ENCODE results near the gene MBOAT1. TPM values are rescaled to one million over a fixed set of nuclear protein-coding genes. Genes with fewer than 3 reads are reported as not detected.
"Not testable (repeated sequence)": the region's sequence is repeated elsewhere in the genome, so short reads cannot be mapped to it uniquely, and the experiment has no call there.

MBOAT1 gene
- total RNA-seq, 8 experiments from 2014 or later: 0.46 to 3.6 (median 1.4) TPM

DNA sequence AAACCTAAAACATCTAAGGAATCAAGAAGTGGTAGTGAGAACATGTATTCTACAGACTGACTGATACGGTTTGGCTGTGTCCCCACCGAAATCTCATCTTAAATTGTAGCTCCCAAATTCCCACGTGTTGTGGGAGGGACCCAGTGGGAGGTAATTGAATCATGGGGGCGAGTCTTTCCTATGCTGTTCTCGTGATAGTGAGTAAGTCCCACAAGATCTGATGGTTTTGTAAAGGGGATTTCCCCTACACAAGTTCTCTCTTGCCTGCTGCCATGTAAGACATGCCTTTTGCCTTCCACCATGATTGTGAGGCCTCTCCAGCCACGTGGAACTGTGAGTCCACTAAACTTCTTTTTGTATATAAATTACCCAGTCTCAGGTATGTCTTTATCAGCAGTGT lies 65.4 kb downstream of the MBOAT1 start:
- in situ Hi-C loops (cut with MboI; ENCODE audit: low pct_unique_long_range_greater_than_20kb in 2 of 9, low sequenced_read_pairs in 9 of 9, unreplicated experiment in 9 of 9); H3K27ac ChIP-seq; H3K4me3 ChIP-seq; H3K4me1 ChIP-seq (replicated peaks in 1 of 2); ATAC-seq (replicated peaks in 6 of 8): not testable (repeated sequence)
- 33 to 80% (median 67%) methylated on average over 1 to 4 of the region's 6 CpGs; no CpG with 5 or more reads in 3 of the 10 experiments for WGBS, 10 experiments

DNA sequence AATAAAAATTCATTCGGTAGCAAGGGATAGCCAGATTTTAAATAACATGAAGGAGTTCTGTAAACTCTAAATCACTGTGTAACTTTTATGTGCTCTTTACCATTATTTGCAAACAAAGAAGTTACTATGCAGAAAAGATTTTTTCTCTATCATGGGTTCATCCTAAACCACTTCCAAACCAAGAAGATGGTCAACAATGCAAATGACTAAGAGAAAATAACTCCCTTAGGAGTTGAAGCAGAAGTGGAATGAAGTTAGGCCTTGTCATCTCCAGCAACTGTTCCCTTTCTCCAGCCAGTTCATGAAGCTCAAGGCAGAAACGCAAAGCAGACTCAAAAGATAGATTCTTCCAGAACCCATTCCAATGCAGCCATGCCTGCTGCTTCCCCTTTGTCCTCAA lies 66.0 kb downstream of the MBOAT1 start:
- WGBS, 10 experiments: 79 to 100% (median 83%) methylated on average over 1 to 2 of the region's 2 CpGs; no CpG with 5 or more reads in 1 of the 10 experiments
- in situ Hi-C loops (cut with MboI; ENCODE audit: low pct_unique_long_range_greater_than_20kb in 2 of 9, low sequenced_read_pairs in 9 of 9, unreplicated experiment in 9 of 9): no loop called here

DNA sequence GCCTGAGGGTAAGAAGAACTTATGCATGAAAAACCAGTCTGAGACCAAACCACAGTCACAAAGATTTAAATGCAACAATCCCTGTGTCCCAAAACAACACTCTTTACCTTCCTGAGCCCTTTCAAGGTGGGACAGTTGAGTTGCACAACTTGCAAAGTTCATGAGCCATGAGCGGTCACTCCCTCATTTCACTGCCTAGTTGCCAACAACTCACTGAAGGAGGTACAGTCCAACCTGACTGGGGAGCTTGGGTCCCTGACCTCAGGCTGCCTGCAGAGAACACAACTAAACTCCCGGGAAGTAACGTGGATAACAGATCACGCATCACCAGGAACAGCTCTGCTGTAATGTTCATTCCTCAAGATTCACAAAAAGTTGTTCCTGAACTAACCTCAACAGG lies 69.4 kb downstream of the MBOAT1 start:
- WGBS, 10 experiments: 77 to 100% (median 98%) methylated on average over 1 to 4 of the region's 4 CpGs; no CpG with 5 or more reads in 3 of the 10 experiments
- ATAC-seq (replicated peaks in 6 of 8): no peak

More for the DNA sequence above, 66.0 kb downstream of the MBOAT1 start:
- ATAC-seq (replicated peaks in 6 of 8): no peak
- Histone ChIP-seq H3K4me1 (replicated peaks in 1 of 2) (no peaks in the 10 kb centered on the region), H3K4me3 (no peak overlapping the region), H3K27ac (no peak overlapping the region)

DNA sequence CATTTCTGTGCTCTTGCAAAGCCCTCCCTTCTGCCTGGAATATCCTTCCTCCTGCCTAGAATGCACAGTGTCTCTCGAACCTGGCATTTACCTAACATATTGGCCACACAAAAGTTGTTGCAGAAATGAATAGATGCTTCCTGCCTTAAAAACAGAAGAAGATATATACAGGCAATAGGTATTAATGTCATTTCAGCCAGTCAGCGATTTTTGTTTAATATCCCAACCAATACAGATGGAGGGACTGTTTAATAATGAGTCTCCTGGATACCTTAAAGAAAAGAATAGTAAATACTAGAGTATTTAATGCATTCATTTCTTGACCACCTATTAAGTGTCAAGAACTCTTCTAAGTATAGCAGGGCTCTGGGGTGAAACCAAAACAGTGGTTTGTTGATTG lies 70.3 kb downstream of the MBOAT1 start:
- in situ Hi-C loops (cut with MboI; ENCODE audit: low pct_unique_long_range_greater_than_20kb in 2 of 9, low sequenced_read_pairs in 9 of 9, unreplicated experiment in 9 of 9): no loop called here
- no peak for ATAC-seq (replicated peaks in 6 of 8)
- Histone ChIP-seq H3K4me3 (no peak overlapping the region), H3K27ac (no peak overlapping the region), H3K4me1 (replicated peaks in 1 of 2) (no peaks in the 10 kb centered on the region)
- WGBS, 10 experiments: 52 to 100% (median 87%) methylated on average over 1 to 2 of the region's 2 CpGs; no CpG with 5 or more reads in 2 of the 10 experiments

More for the DNA sequence above, 69.4 kb downstream of the MBOAT1 start:
- Histone ChIP-seq H3K4me1 (replicated peaks in 1 of 2) (no peaks in the 10 kb centered on the region), H3K27ac (no peak overlapping the region), H3K4me3 (no peak overlapping the region)
- in situ Hi-C loops (cut with MboI; ENCODE audit: low pct_unique_long_range_greater_than_20kb in 2 of 9, low sequenced_read_pairs in 9 of 9, unreplicated experiment in 9 of 9): no loop called here

DNA sequence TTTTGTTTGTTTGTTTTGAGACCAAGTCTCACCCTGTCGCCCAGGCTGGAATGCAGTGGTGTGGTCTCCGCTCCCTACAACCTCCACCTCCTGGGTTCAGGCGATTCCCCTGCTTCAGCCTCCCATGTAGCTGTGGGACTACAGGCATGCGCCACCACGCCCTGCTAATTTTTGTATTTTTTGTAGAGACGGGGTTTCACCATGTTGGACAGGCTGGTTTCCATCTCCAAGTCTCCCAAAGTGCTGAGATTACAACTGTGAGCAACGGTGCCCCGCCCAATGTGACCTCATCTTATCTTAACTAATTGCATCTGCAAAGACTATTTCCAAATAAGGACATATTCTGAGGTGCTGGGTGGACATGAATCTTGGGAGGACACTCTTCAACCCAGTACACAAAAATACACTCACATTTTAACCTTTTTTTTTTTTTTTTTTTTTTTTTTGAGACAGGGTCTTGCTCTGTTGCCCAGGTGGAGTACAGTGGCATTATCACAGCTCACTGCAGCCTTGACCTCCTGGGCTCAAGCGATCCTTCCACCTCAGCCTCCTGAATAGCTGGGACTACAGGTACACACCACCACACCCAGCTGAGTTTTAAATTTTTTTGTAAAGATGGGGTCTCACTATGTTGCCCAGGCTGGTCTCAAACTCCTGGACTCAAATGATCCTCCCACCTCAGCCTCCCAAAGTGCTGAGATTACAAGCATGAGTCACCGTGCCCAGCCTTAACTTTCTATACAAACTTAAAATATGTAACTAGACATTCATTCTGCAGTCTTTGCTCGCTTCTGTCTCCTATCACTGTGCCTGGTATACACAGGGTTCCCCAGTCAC lies 72.9 kb downstream of the MBOAT1 start:
- H3K4me3 ChIP-seq; H3K27ac ChIP-seq; in situ Hi-C loops (cut with MboI; ENCODE audit: low pct_unique_long_range_greater_than_20kb in 2 of 9, low sequenced_read_pairs in 9 of 9, unreplicated experiment in 9 of 9); H3K4me1 ChIP-seq (replicated peaks in 1 of 2): not testable (repeated sequence)
- 49 to 100% (median 95%) methylated on average over 1 to 9 of the region's 11 CpGs for WGBS, 10 experiments
- ATAC-seq (replicated peaks in 6 of 8): peak in 2 of 8 experiments; percentile 37 to 64

DNA sequence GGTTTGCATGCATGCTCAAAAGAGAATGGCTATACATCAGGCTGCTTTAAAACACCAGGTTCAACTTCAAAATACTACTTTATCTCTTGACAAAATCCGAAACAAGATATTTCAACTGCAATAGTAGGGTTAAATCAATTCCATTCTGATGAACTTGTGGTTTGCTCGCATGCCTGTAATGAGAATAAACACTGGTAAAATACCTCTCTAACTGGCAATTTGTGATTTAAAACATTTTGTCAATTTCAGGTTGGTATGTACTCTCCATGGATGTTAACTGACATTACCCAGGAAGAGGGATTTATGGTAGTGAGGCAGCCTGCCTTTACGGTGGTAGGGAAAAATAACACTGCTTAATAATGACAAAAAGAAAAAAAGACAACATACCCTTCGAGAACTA lies 74.4 kb downstream of the MBOAT1 start:
- no peaks in the 10 kb centered on the region for H3K4me1 ChIP-seq (replicated peaks in 1 of 2)
- ATAC-seq (replicated peaks in 6 of 8): no peak
- H3K4me3 ChIP-seq: no peak overlapping the region
- WGBS, 10 experiments: 54 to 100% (median 76%) methylated on average over 1 to 4 of the region's 4 CpGs
- in situ Hi-C loops (cut with MboI; ENCODE audit: low pct_unique_long_range_greater_than_20kb in 2 of 9, low sequenced_read_pairs in 9 of 9, unreplicated experiment in 9 of 9): no loop called here
- no peak overlapping the region for H3K27ac ChIP-seq

DNA sequence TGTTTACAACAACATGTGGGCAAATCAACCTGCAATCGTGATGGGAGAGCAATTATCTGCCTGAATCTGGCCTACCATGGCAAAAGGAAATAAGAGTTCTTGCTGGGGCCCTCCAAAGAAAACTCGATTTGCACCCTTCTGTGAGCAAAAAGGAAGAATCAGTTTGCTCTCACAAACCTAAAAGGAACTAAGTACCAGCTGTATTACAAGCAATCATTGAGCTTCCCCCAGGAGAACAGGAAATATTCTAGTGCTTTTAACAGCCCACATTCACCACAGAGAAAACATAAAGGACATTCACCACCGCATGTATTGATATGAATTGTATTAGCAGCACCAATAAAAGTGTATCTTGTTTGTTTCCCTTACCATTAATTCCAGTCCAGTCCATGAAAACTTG lies 75.0 kb downstream of the MBOAT1 start:
- no peaks in the 10 kb centered on the region for H3K4me1 ChIP-seq (replicated peaks in 1 of 2)
- no peak overlapping the region for H3K27ac ChIP-seq
- no peak for ATAC-seq (replicated peaks in 6 of 8)
- in situ Hi-C loops (cut with MboI; ENCODE audit: low pct_unique_long_range_greater_than_20kb in 2 of 9, low sequenced_read_pairs in 9 of 9, unreplicated experiment in 9 of 9): no loop called here
- H3K4me3 ChIP-seq: no peak overlapping the region
- WGBS, 10 experiments: 21 to 89% (median 52%) methylated on average over 1 to 3 of the region's 3 CpGs

DNA sequence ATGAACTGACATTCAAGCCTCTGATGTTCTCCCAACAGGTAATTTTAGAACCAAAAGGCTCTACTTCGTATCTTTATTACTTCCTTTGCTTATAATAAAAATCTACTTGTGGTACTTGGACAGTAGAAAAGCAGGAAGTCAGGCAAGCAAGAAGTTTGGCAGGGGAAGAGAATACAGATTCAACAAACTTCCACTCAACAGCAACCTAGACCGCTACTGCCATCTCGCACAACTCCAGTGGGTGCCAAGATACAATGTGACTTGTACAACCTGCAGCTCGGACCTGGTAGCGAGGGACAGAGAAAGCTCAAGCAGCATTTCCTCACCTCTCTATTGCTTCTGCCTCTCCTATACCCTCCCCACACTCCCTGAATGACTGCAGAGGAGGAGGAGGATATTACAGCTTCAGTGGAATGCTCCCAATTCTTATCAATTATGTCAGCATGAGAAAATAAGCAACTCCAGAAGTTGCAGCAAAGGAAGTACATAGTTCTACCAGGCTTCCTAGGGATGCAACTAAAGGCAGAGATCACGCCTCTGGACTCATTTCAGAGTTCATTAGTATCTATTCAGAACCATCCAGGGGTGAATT lies 76.5 kb downstream of the MBOAT1 start:
- H3K27ac ChIP-seq: no peak overlapping the region
- in situ Hi-C loops (cut with MboI; ENCODE audit: low pct_unique_long_range_greater_than_20kb in 2 of 9, low sequenced_read_pairs in 9 of 9, unreplicated experiment in 9 of 9): no loop called here
- no peak for ATAC-seq (replicated peaks in 6 of 8)
- H3K4me1 ChIP-seq (replicated peaks in 1 of 2): no peaks in the 10 kb centered on the region
- WGBS, 10 experiments: 17 to 100% (median 94%) methylated on average over 1 to 6 of the region's 6 CpGs; no CpG with 5 or more reads in 4 of the 10 experiments
- no peak overlapping the region for H3K4me3 ChIP-seq

DNA sequence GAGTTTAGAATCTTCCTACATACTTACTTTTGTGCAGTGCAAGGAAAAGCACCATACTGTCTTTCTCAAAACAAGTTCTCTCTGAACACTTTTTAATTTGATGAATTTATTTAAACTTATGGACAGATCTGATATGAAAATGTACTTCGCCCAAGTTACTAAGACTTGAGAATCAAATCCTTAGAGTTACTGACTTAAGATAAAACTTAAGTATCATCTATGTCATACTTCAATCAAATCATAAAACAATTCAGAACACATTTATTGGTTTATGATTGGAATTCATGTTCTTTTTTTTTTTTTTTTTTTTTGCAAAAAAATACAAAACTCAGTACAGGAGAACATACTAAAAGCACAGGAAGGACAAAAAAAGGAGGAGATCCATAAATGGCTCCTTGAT lies 77.7 kb downstream of the MBOAT1 start:
- ATAC-seq (replicated peaks in 6 of 8): no peak
- H3K4me1 ChIP-seq (replicated peaks in 1 of 2): no peaks in the 10 kb centered on the region
- in situ Hi-C loops (cut with MboI; ENCODE audit: low pct_unique_long_range_greater_than_20kb in 2 of 9, low sequenced_read_pairs in 9 of 9, unreplicated experiment in 9 of 9): no loop called here
- H3K4me3 ChIP-seq: no peak overlapping the region
- 29 to 100% (median 93%) methylated on average over 1 of the region's 1 CpG; no CpG with 5 or more reads in 2 of the 10 experiments for WGBS, 10 experiments
- H3K27ac ChIP-seq: no peak overlapping the region

DNA sequence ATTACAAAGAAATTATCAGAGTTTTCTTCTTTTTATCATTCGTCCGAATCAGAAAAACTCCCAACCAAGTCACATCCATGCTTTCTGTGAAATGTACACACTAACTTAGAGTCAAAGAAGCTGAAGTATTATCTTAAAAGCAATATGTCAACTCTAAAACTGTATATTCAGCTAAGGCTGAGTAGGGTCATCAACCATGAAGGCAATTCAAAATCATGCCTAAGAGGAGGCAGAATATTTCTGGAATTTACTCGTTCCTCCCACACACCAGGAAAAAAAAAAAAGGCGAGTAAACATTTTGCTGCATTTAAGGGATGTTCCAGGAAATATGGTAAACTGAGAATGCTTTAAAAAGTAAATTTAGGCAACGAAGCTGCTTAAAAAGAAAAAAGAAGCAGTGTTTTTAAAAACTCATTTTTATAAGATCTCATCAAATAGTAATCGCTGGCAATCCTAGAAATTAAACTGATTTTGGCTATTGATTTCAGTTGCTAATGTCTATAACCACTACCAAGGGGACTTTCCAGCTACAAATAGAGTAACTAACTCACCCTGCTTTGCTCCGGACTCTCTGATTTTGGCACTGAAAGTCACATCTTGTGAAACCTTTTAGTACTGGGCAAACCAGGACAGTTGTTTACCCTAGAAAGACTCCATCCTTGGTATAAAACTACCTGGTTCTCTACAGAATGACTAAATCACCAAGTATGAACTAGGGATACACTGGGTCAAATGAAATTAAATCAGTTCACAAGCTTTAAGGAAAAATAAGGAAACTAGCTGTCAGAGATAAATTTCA lies 82.8 kb downstream of the MBOAT1 start:
- WGBS, 10 experiments: 42 to 94% (median 83%) methylated on average over 3 to 7 of the region's 7 CpGs; no CpG with 5 or more reads in 1 of the 10 experiments
- no peak overlapping the region for H3K27ac ChIP-seq
- H3K4me3 ChIP-seq: no peak overlapping the region
- no peak for ATAC-seq (replicated peaks in 6 of 8)
- H3K4me1 ChIP-seq (replicated peaks in 1 of 2): no peaks in the 10 kb centered on the region
- in situ Hi-C loops (cut with MboI; ENCODE audit: low pct_unique_long_range_greater_than_20kb in 2 of 9, low sequenced_read_pairs in 9 of 9, unreplicated experiment in 9 of 9): no loop called here

DNA sequence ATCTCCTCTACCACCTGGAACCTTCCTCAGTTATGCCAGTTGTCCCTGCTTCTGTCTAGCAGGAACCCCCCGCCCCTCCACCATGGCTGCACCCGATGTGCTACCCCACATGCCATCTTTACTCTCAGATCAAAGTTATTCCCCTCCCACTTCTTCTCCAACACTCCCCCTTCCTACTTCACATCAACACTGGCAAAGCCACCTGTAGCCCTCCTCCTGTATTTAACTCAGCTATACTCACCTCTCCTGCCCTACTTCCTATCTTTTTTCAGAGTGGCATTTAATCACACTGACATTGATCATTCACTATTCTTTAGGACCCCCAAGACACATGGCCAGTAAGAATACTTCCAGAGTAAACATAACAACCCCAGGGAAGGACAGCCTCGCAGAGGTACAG lies 84.3 kb downstream of the MBOAT1 start:
- no peak for ATAC-seq (replicated peaks in 6 of 8)
- H3K27ac ChIP-seq: no peak overlapping the region
- H3K4me3 ChIP-seq: no peak overlapping the region
- in situ Hi-C loops (cut with MboI; ENCODE audit: low pct_unique_long_range_greater_than_20kb in 2 of 9, low sequenced_read_pairs in 9 of 9, unreplicated experiment in 9 of 9): no loop called here
- H3K4me1 ChIP-seq (replicated peaks in 1 of 2): no peaks in the 10 kb centered on the region
- 33 to 100% (median 90%) methylated on average over 1 to 3 of the region's 3 CpGs; no CpG with 5 or more reads in 5 of the 10 experiments for WGBS, 10 experiments

DNA sequence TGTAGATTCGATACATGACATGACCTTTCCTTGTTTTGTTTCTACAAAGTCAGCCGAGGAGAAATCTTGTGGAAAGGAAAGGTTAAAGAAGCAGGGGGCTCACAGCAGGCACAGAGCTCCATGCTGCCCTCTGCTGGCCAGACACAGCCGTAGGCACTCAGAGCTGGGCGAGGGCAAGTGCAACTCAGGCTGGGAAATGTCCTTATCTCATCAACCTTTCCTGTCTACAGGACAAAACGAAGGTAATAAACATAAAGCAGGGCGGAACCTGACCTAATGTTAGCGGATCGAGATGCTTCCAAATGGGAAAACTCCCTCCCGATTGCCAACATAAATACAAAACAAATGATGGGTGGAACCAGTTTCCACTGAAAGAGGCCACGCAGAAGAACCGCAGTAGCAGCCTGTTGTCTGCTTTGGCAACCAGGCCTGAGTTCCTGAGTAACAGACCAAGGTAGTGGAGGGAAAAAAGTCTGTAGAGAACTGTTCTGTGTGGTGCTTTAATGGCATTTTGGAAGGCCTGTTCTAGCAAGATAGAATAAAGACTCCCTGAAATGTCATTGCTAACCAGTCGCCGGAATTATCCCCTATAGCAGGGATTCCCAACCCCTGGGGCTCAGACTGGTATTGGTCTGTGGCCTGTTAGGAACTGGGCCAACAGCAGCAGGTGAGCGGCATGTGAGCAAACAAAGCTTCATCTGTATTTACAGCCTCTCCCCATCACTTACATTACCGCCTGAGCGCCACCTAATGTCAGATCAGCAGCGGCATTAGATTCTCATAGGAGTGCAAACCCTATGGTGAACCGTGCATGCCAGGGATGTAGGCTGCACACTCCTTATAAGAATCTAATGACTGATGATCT lies 85.2 kb downstream of the MBOAT1 start:
- no peak overlapping the region for H3K4me3 ChIP-seq
- H3K27ac ChIP-seq: no peak overlapping the region
- WGBS, 10 experiments: 0 to 65% (median 8%) methylated on average over 1 to 15 of the region's 18 CpGs
- ATAC-seq (replicated peaks in 6 of 8): peak in 7 of 8 experiments; percentile 49 to 97 (median 85)
- in situ Hi-C loops (cut with MboI; ENCODE audit: low pct_unique_long_range_greater_than_20kb in 2 of 9, low sequenced_read_pairs in 9 of 9, unreplicated experiment in 9 of 9): no loop called here
- no peaks in the 10 kb centered on the region for H3K4me1 ChIP-seq (replicated peaks in 1 of 2)

Data from motor neuron (in vitro differentiated cells).